ENCODE results near the gene NGEF.

- TF ChIP-seq CTCF (IDR thresholded peaks at IDR 0.05; ENCODE audit: insufficient read depth, low read length, poor library complexity, severe bottlenecking) (no peak), EZH2phosphoT487 (conservative IDR thresholded peaks at IDR 0.05; ENCODE audit: low read length) (no peak)
Observed at GRCh38 chr2:232942831-232943230, 70.2 kb downstream of the NGEF start.

Measured in SU-DHL-6 (cell line).